Parathyroid adenoma (tissue), 2 donors: ENCODE data around the gene ANKRD23.
"Not testable (repeated sequence)": the region's sequence is repeated elsewhere in the genome, so short reads cannot be mapped to it uniquely, and the experiment has no call there.

Experiments
- H2AFZ ChIP-seq: fragments of 300-600 bp; sonication (generic); one replicate; pipeline ENCODE4 v1.7.0; 2017; ENCODE audit warnings: antibody characterized with exemption, mild to moderate bottlenecking
- H3K27ac ChIP-seq: fragments of 300-600 bp; sonication (generic); one replicate; pipeline ENCODE4 v1.7.0; 2017
- H3K27me3 ChIP-seq: fragments of 300-600 bp; sonication (generic); one replicate; pipeline ENCODE4 v1.7.0; 2017; ENCODE audit warnings: low read length; ENCODE audit not compliant: control insufficient read depth, insufficient read depth
- H3K36me3 ChIP-seq: fragments of 300-600 bp; sonication (generic); one replicate; pipeline ENCODE4 v1.7.0; 2017; ENCODE audit warnings: low read length; ENCODE audit not compliant: control insufficient read depth, insufficient read depth
- H3K4me1 ChIP-seq: fragments of 300-600 bp; sonication (generic); one replicate; pipeline ENCODE4 v1.7.0; 2017; ENCODE audit warnings: control low read depth
- H3K4me2 ChIP-seq: fragments of 300-600 bp; sonication (generic); one replicate; pipeline ENCODE4 v1.7.0; 2017; ENCODE audit warnings: low read length
- H3K4me3 ChIP-seq: fragments of 300-600 bp; sonication (generic); one replicate; pipeline ENCODE4 v1.7.0; 2017; ENCODE audit warnings: low read depth, low read length
- H3K79me2 ChIP-seq: fragments of 300-600 bp; sonication (generic); one replicate; pipeline ENCODE4 v1.7.0; 2017; ENCODE audit warnings: control low read depth
- H3K9ac ChIP-seq: fragments of 300-600 bp; sonication (generic); one replicate; pipeline ENCODE4 v1.7.0; 2017; ENCODE audit warnings: mild to moderate bottlenecking
- H3K9me3 ChIP-seq: fragments of 300-600 bp; sonication (generic); one replicate; pipeline ENCODE4 v1.7.0; 2017; ENCODE audit warnings: low read length; ENCODE audit not compliant: control insufficient read depth
- CTCF ChIP-seq: fragments of 300-600 bp; sonication (generic); IDR thresholded peaks from one replicate; pipeline ENCODE4 v1.7.0; 2017; ENCODE audit warnings: antibody characterized with exemption, mild to moderate bottlenecking
- donor health status: primary hyperparathyroidism.

ANKRD23 gene

GRCh38 chr2:96807127-96807471 is 36.7 kb downstream of the ANKRD23 start:
- no peak overlapping the region for H2AFZ ChIP-seq
- TF ChIP-seq CTCF = no peak
- H3K9ac ChIP-seq = no peak overlapping the region
- H3K27me3 ChIP-seq = no peaks in the 10 kb centered on the region
- H3K79me2 ChIP-seq = no peaks in the 10 kb centered on the region
- peaks cover 3% of the 10 kb centered on the region for H3K4me1 ChIP-seq
- H3K4me2 ChIP-seq = no peak overlapping the region
- H3K9me3 ChIP-seq = no peaks in the 10 kb centered on the region
- H3K4me3 ChIP-seq = no peak overlapping the region
- no peaks in the 10 kb centered on the region for H3K36me3 ChIP-seq
- H3K27ac ChIP-seq = no peak overlapping the region

- Histone ChIP-seq H3K9me3 (no peaks in the 10 kb centered on the region), H3K4me2 (no peak overlapping the region), H3K36me3 (no peaks in the 10 kb centered on the region), H2AFZ (no peak overlapping the region), H3K27me3 (no peaks in the 10 kb centered on the region), H3K4me3 (no peak overlapping the region), H3K79me2 (no peaks in the 10 kb centered on the region), H3K27ac (no peak overlapping the region), H3K9ac (no peak overlapping the region), H3K4me1 (peaks cover 3% of the 10 kb centered on the region)
- TF ChIP-seq CTCF = no peak
Measured at GRCh38 chr2:96806468-96807126, 37.2 kb downstream of the ANKRD23 start.

- not testable (repeated sequence) for H3K79me2 ChIP-seq, H3K27ac ChIP-seq, H3K4me2 ChIP-seq, H2AFZ ChIP-seq, H3K4me1 ChIP-seq, H3K27me3 ChIP-seq, H3K4me3 ChIP-seq, H3K9me3 ChIP-seq, H3K9ac ChIP-seq, H3K36me3 ChIP-seq
Measured at GRCh38 chr2:96805946-96806345, 37.9 kb downstream of the ANKRD23 start.

- Histone ChIP-seq H3K36me3 (no peaks in the 10 kb centered on the region), H3K27ac (no peak overlapping the region), H3K4me3 (no peak overlapping the region), H3K4me2 (no peak overlapping the region), H3K4me1 (peaks cover 3% of the 10 kb centered on the region), H3K27me3 (no peaks in the 10 kb centered on the region), H3K9me3 (no peaks in the 10 kb centered on the region), H3K9ac (no peak overlapping the region), H2AFZ (no peak overlapping the region), H3K79me2 (no peaks in the 10 kb centered on the region)
- TF ChIP-seq CTCF = no peak
Measured at GRCh38 chr2:96804986-96805385, 38.8 kb downstream of the ANKRD23 start.

- no peak overlapping the region for H3K4me3 ChIP-seq
- no peaks in the 10 kb centered on the region for H3K79me2 ChIP-seq
- H3K36me3 ChIP-seq = no peaks in the 10 kb centered on the region
- no peaks in the 10 kb centered on the region for H3K9me3 ChIP-seq
- no peaks in the 10 kb centered on the region for H3K27me3 ChIP-seq
- H3K4me1 ChIP-seq = peaks cover 3% of the 10 kb centered on the region
- no peak overlapping the region for H3K4me2 ChIP-seq
- no peak overlapping the region for H3K27ac ChIP-seq
- no peak for TF ChIP-seq CTCF
- H3K9ac ChIP-seq = no peak overlapping the region
- no peak overlapping the region for H2AFZ ChIP-seq
Measured at GRCh38 chr2:96802721-96803120, 41.1 kb downstream of the ANKRD23 start.
